Brain pericyte (primary cell): ENCODE results near the gene CDC25A.

Experiments used
- DNase-seq: peaks from one replicate; pipeline ENCODE4 v3.0.0-alpha.2; 2012; ENCODE audit warnings: low read depth, low spot score

The CDC25A gene

GRCh38 chr3:48194446-48195071, 6.3 kb upstream of the CDC25A start:
- DNase-seq: no peak

DNA sequence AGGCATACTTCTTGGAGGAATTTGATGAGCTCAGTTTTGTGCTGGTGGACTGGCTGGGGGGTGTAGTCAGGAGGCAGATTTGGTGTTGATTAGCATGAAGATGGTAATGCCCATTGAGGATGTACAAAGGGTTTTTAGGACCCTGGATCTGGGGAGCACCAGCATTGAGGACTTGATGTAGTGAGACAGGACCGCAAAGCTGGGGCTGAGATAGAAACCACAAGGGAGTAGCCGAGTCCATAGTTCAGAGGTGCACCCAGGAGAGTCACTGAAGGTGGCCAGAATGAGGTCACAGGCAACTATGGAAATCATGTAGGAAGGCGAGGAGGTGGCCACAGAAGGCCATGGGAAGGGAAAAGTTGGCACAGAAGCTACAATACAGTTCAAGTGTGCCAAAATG, 2.7 kb upstream of the CDC25A start:
- DNase-seq: no peak

DNA sequence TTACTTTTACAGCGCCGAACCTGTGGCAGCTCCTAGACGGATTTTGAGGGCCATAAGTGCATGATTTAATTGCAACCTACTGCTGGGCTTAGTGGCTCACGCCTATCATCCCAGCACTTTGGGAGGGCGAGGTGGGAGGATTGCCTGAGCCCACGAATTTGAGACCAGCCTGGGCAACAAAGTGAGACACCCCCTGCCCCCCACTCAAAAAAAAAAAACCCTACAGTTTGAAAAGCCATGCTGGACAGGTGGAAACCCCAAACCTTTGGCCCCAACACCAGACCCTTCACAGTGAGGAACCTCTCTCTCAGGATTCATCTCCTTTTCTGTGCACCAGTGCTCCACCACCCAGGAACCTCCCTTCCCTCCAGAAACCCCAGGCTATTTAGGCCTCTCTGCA, 1.1 kb upstream of the CDC25A start:
- DNase-seq: no peak

DNA sequence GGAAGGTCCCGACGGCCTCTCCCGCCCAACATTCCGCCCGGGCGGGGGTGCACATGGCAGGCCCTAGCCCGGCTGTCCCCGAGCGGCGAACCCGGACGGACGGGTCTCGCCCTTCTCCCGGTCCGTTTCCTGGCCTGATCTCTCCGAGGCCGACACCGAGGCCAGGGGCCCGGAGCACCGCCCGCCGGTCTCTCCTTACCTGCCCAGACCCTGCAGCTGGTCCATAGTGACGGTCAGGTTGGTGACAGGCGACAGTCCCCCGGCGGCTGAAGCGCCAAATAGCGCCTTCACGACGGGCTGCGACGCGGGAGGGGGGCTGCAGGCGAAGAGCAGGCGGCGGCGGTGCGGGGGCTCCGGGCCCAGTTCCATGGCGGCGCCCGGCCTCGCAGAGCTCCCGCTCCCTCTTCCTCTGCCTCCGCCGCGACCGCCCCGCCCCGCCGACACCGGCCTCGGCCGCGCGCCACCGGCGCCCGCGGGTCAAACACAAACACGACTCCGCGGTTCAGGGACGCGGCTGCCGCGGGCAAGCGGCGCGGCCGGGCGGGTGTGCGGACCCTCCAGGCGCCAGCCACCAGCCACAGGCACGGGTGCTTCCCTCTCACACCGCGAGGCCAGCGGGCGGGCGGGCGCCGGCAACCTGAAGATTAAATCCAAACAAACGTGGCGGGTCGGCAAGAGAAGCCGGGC, 495 bp downstream of the CDC25A start:
- no peak for DNase-seq

DNA sequence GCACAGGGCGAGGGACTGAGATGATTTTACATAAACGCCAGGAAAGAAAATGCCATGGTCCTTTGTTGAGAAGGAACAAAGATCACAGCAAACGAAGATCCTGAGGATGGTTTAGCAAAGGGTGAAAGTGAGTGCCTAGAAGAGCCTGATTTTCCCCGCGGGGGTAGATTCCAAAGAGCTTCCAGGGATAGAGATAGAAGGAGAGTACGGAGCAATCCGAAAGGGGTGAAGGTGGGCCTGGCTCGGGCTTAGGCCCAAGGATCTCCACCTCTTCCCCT, 977 bp downstream of the CDC25A start:
- no peak for DNase-seq

- no peak for DNase-seq
These were observed 1.5 kb downstream of the CDC25A start for GRCh38 chr3:48186631-48187300.

GRCh38 chr3:48185129-48185528, 3.1 kb downstream of the CDC25A start:
- DNase-seq: no peak

DNA sequence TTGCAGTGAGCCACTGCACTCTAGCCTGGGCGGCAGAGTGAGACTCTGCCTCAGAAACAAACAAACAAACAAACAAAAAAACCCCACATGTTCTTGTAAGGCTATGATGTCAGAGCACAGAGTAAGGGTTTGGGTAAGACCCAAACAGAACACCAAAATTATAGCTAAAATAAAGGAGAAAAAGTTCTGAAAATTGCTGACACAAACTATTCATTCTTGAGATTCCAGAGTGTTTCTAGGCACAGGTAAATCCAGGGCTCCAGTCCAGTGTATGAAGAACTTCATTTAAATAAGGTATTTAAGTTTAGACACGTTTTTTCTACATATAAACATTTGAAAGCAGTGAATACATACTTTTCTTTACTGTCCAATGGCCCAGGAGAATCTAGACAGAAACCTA, 3.9 kb downstream of the CDC25A start:
- DNase-seq: no peak

GRCh38 chr3:48180531-48181253, 7.5 kb downstream of the CDC25A start:
- no peak for DNase-seq

GRCh38 chr3:48180021-48180420, 8.2 kb downstream of the CDC25A start:
- no peak for DNase-seq

DNA sequence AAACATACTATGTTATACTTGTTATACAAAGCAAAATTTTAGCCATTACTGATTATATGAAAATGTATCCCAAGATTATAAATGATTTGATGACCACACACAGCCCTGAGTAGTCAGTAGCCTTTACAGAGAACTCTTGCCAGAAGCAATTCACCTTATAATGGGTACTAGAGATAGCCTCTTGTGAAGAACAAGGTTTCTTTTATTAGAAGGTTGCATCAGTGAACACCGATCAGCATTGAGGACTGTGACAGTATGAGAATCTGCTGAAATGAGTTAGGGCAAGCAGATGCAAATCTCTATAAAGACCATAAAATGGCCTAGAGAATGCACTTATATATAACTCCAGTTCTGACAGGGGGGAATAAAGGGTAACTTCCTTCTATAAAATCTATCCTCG, 10.1 kb downstream of the CDC25A start:
- DNase-seq: no peak

- DNase-seq: no peak
These were observed 30.3 kb downstream of the CDC25A start for GRCh38 chr3:48157950-48158376.

- DNase-seq: no peak
These were observed 30.9 kb downstream of the CDC25A start for GRCh38 chr3:48157202-48157840.

DNA sequence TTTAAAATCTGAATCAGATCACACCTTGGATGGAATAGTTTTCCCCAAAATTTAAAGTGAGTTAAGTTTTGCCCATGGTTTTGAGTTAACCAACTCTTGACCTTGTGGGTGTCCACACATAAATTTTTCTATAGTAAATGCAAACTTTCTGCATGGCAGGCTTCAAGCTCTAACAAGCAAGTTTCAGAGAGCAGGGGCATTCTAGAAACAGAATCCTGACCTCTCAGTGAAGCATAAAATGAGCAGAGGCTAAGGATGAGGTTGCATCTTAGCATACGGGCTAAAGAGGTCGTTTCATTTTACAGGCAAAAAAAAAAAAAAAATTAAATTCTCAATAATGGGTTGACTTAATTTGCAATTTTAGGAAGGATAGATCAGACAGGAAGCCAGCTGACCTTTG, 32.1 kb downstream of the CDC25A start:
- no peak for DNase-seq

- DNase-seq: no peak
These were observed 33.1 kb downstream of the CDC25A start for GRCh38 chr3:48155122-48155521.

DNA sequence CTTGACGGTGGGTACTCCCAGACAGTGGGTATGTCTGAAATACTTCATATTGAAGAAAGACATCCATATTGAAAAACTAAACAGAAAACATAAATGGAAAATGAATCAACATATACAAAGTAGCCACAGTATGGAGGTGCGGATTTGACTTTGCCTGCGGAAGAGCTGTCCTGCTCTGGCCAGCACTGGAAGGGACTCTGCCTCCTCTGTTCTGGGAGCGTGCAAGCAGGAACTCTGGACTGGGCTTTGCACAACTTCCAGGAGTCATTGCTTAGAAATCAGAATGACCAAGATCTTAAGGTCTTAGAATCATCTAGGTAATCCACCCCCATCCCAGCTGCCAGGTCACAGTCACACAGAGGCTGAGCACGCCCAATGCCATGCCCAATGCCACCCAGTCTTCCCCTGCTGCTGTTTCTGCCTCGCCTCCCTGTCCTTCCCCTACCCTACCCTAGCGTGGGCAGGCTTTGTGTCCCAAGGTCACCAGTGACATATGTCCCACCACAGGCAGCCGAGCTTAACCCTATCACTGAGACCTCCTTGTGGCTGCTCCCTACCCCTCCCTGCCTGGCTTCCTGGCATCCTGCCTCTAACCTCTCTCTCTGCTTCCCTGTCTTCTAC, 36.3 kb downstream of the CDC25A start:
- no peak for DNase-seq

DNA sequence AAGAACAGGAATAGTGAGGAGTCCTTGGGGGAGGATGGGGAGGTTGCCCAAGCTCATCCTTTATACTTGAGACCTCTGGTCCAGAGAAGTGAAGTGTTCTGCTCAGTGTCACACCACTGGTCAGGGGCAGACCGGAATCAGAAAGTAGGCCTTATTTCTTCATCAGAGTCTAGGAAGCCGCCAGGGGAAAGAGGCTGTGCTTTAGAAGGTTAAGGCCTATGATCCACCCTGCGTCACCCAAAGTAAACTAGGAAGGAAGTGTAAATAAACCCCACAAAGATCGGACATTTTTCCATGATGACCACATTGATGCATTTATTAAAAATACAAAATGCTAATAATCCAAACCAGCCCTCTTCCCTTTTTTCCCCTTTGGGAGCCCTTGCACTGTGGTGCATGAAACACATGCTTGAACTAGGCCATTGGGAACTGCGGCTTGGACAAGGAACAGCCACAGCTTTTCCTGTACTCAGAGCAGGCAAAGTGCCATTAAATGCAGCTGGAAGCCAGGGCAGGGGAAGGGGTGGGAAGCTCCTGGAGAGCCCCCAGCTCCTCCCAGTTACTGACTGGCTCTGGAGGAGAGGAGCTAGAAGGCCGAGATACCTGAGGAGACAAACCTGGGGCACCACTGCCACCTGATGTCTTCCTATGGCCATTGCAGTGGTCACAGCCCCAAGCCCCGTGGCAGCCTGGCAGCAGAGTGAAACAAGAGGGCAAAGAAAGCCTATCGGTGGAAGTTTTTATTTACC, 37.0 kb downstream of the CDC25A start:
- peak; percentile 67 for DNase-seq

GRCh38 chr3:48143992-48144391, 44.2 kb downstream of the CDC25A start:
- DNase-seq: no peak

GRCh38 chr3:48143567-48143966, 44.6 kb downstream of the CDC25A start:
- no peak for DNase-seq

- DNase-seq: no peak
These were observed 45.8 kb downstream of the CDC25A start for GRCh38 chr3:48142316-48142870.
